Keratinocyte (primary cell): ENCODE results near the gene SP140L.

Experiments used
- CTCF ChIP-seq, 3 experiments: IDR thresholded peaks in 1 of 3; conservative IDR thresholded peaks in 1 of 3; optimal IDR thresholded peaks in 1 of 3; 2 replicates in 2 of 3; 3 replicates in 1 of 3; pipeline versions ENCODE3 to v1.5.1; 2011; ENCODE audit warnings: low read length in 3 of 3, mild to moderate bottlenecking in 3 of 3, moderate library complexity in 2 of 3, control low read depth in 1 of 3, inconsistent platforms in 1 of 3; ENCODE audit not compliant: insufficient read depth in 2 of 3; ENCODE audit errors: extremely low read depth in 1 of 3
- EZH2 ChIP-seq: IDR thresholded peaks from one replicate; pipeline ENCODE4 v1.6.1; 2012; ENCODE audit warnings: inconsistent platforms, mild to moderate bottlenecking, low read length, moderate library complexity

- TF ChIP-seq CTCF (optimal IDR thresholded peaks at IDR 0.05 in 1 of 3, IDR thresholded peaks at IDR 0.05 in 1 of 3, conservative IDR thresholded peaks at IDR 0.05 in 1 of 3; ENCODE audit: extremely low read depth in 1 of 3, insufficient read depth in 2 of 3, low read length in 3 of 3) (no peak), EZH2 (no peak)
Measured at GRCh38 chr2:230335461-230335863, 8.5 kb downstream of the SP140L start.
